Measurements from ENCODE around the gene SH3BP4.

GRCh38 chr2:235068701-235069100, 116.9 kb downstream of the SH3BP4 start:
- TF ChIP-seq CTCF (IDR thresholded peaks at IDR 0.05; ENCODE audit: borderline replicate concordance, extremely low read depth, low read length, poor library complexity, severe bottlenecking): no peak
- no peak for TF ChIP-seq EZH2 (IDR thresholded peaks at IDR 0.05; ENCODE audit: borderline replicate concordance, low read depth, low read length, severe bottlenecking)

Data from DND-41 (cell line).